Keratinocyte (primary cell): Measurements from ENCODE around the gene PCK1. TPM values are rescaled to one million over a fixed set of nuclear protein-coding genes. Genes with fewer than 3 reads are reported as not detected.

ENCODE experiments used
- DNase-seq: peaks from one replicate; pipeline ENCODE4 v3.0.0-alpha.2; 2011; ENCODE audit warnings: low read depth, missing footprints, low spot score
- FAIRE-seq: peaks from 2 replicates; lab custom pipeline; 2011; peaks lifted over from hg19 to GRCh38; lab: Jason Lieb, UNC
- H2AFZ ChIP-seq: 2 replicates; pipeline ENCODE4 v1.6.0; 2012; ENCODE audit warnings: low read length, control low read depth, inconsistent platforms; ENCODE audit not compliant: control insufficient read depth
- H3K27ac ChIP-seq: 2 replicates; pipeline ENCODE4 v1.5.1; 2011; ENCODE audit warnings: low read length; ENCODE audit not compliant: control insufficient read depth, insufficient read depth
- H3K27me3 ChIP-seq: 3 replicates; pipeline ENCODE4 v1.6.0; 2011; ENCODE audit warnings: low read length; ENCODE audit not compliant: control insufficient read depth, insufficient read depth; ENCODE audit errors: extremely low read depth
- H3K36me3 ChIP-seq, 2 experiments: 2 replicates in 1 of 2; 3 replicates in 1 of 2; pipeline ENCODE4 v1.5.1; 2011; ENCODE audit warnings: low read length in 2 of 2, mild to moderate bottlenecking in 1 of 2; ENCODE audit not compliant: control insufficient read depth in 2 of 2, insufficient read depth in 2 of 2; ENCODE audit errors: extremely low read depth in 1 of 2
- H3K4me1 ChIP-seq: 3 replicates; pipeline ENCODE4 v1.5.1; 2011; ENCODE audit warnings: low read length; ENCODE audit not compliant: control insufficient read depth, insufficient read depth; ENCODE audit errors: extremely low read depth
- H3K4me2 ChIP-seq: 3 replicates; pipeline ENCODE4 v1.6.0; 2011; ENCODE audit warnings: low read depth, low read length; ENCODE audit not compliant: control insufficient read depth, insufficient read depth; ENCODE audit errors: extremely low read depth
- H3K4me3 ChIP-seq, 3 experiments: fragments of 200-600 bp in 1 of 3; sonication (generic) in 1 of 3; 2 replicates in 2 of 3; 3 replicates in 1 of 3; pipeline ENCODE4 v1.5.1; 2011 to 2016; ENCODE audit warnings: low read length in 3 of 3, mild to moderate bottlenecking in 3 of 3, control low read depth in 2 of 3, inconsistent platforms in 1 of 3, low read depth in 1 of 3, mixed read lengths in 1 of 3, mixed run types in 1 of 3, moderate library complexity in 1 of 3; ENCODE audit not compliant: control insufficient read depth in 2 of 3, insufficient read depth in 2 of 3; ENCODE audit errors: extremely low read depth in 1 of 3
- H3K79me2 ChIP-seq: 2 replicates; pipeline ENCODE4 v1.6.0; 2012; ENCODE audit warnings: low read length; ENCODE audit not compliant: control insufficient read depth, insufficient read depth
- H3K9ac ChIP-seq: 3 replicates; pipeline ENCODE4 v1.6.0; 2011; ENCODE audit warnings: low read length; ENCODE audit not compliant: control insufficient read depth, insufficient read depth; ENCODE audit errors: extremely low read depth
- H3K9me1 ChIP-seq: 3 replicates; pipeline ENCODE4 v1.6.0; 2011; ENCODE audit warnings: low read length; ENCODE audit not compliant: control insufficient read depth, insufficient read depth; ENCODE audit errors: extremely low read depth
- H3K9me3 ChIP-seq: 2 replicates; pipeline ENCODE4 v1.5.1; 2012; ENCODE audit warnings: low read depth, low read length; ENCODE audit not compliant: control insufficient read depth
- H4K20me1 ChIP-seq: 3 replicates; pipeline ENCODE4 v1.6.0; 2011; ENCODE audit warnings: low read length; ENCODE audit not compliant: control insufficient read depth, insufficient read depth; ENCODE audit errors: extremely low read depth
- EZH2 ChIP-seq: IDR thresholded peaks from one replicate; pipeline ENCODE4 v1.6.1; 2012; ENCODE audit warnings: inconsistent platforms, mild to moderate bottlenecking, low read length, moderate library complexity
- dilution Hi-C: fragments of 300-500 bp; cut with MboI; formaldehyde crosslinking; loops from one replicate; pipeline ENCODE4 v1.7.0; 2020; ENCODE audit warnings: low sequenced_read_pairs; ENCODE audit not compliant: extremely low pct_ligation_motif_present
- polyA plus RNA-seq, 5 experiments: library from polyadenylated mRNA; depleted of rRNA in 3 of 5; stranded (reverse) in 3 of 5; stranded (forward) in 1 of 5; unstranded in 1 of 5; fragments of >200 nt; gene quantifications; 1 replicate in 1 of 5; 2 replicates in 3 of 5; 3 replicates in 1 of 5; pipeline versions ENCODE4 v1.2.1 to v1.2.3, GENCODE V29; 2011 to 2012; ENCODE audit warnings: missing spikeins in 2 of 5, low read depth in 1 of 5, low replicate concordance in 1 of 5
- TF ChIP-seq, protein P1 (sequence below), 3 experiments: IDR thresholded peaks in 1 of 3; conservative IDR thresholded peaks in 1 of 3; optimal IDR thresholded peaks in 1 of 3; 2 replicates in 2 of 3; 3 replicates in 1 of 3; pipeline versions ENCODE3 to v1.5.1; 2011; ENCODE audit warnings: low read length in 3 of 3, mild to moderate bottlenecking in 3 of 3, moderate library complexity in 2 of 3, control low read depth in 1 of 3, inconsistent platforms in 1 of 3; ENCODE audit not compliant: insufficient read depth in 2 of 3; ENCODE audit errors: extremely low read depth in 1 of 3

The PCK1 gene
- polyA plus RNA-seq, 1 donor (not counting 4 experiments of a cell fraction or from before 2014, with no cell fraction given), result not detected

DNA sequence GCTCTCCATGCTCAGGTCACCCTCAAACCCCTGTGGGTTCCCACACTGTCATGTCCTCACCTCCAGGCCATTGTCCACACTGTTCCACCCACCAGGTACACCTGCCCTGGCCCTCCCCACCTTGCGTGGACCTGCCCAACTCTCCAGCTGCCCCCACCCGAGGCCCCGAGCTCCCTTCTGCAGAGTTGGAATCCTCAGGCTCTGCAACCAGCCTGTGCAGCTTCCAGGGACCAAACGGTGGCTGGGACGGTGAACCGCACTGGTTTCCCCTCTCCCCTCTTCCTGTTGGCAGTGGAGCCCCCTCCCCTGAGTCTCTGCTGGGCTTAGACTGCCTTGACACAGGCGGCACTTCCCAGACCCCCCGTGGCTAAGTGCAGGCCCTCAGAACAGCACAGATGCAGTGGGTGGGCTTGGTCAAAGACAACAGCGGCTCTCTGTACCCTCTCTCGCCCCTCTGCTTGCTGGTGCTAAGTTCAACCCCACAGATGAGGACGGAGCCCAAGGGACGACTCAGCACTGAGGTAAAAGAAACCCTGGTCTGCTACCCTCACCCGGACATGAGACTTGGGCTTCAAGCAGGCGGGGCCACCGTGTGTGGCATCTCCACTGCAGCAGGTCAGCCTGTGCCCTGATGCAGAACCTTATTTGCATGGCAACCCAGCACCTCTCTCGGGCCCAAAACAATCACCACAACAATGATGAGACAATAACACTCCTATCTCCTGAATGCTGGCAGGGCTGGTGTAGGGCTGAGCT, 48.4 kb downstream of the PCK1 start:
- Histone ChIP-seq H3K4me2 (no peak overlapping the region), H3K9me1 (no peaks in the 10 kb centered on the region), H3K9ac (no peak overlapping the region), H3K27ac (no peak overlapping the region), H3K4me3 (no peak overlapping the region), H3K4me1 (no peaks in the 10 kb centered on the region), H3K79me2 (no peaks in the 10 kb centered on the region), H4K20me1 (peaks cover 2% of the 10 kb centered on the region), H3K36me3 (no peaks in the 10 kb centered on the region), H3K9me3 (no peaks in the 10 kb centered on the region), H2AFZ (no peak overlapping the region), H3K27me3 (peaks cover 56% of the 10 kb centered on the region)
- dilution Hi-C loops, result loop anchor here (25.0 kb wide), 1 partner anchor 578 kb away; no protein-coding TSS in a partner anchor
- TF ChIP-seq EZH2, result no peak
- TF ChIP-seq, protein P1, sequence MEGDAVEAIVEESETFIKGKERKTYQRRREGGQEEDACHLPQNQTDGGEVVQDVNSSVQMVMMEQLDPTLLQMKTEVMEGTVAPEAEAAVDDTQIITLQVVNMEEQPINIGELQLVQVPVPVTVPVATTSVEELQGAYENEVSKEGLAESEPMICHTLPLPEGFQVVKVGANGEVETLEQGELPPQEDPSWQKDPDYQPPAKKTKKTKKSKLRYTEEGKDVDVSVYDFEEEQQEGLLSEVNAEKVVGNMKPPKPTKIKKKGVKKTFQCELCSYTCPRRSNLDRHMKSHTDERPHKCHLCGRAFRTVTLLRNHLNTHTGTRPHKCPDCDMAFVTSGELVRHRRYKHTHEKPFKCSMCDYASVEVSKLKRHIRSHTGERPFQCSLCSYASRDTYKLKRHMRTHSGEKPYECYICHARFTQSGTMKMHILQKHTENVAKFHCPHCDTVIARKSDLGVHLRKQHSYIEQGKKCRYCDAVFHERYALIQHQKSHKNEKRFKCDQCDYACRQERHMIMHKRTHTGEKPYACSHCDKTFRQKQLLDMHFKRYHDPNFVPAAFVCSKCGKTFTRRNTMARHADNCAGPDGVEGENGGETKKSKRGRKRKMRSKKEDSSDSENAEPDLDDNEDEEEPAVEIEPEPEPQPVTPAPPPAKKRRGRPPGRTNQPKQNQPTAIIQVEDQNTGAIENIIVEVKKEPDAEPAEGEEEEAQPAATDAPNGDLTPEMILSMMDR (optimal IDR thresholded peaks at IDR 0.05 in 1 of 3, IDR thresholded peaks at IDR 0.05 in 1 of 3, conservative IDR thresholded peaks at IDR 0.05 in 1 of 3; ENCODE audit: extremely low read depth in 1 of 3, insufficient read depth in 2 of 3, low read length in 3 of 3), result no peak
- FAIRE-seq (no peak), DNase-seq (no peak)

DNA sequence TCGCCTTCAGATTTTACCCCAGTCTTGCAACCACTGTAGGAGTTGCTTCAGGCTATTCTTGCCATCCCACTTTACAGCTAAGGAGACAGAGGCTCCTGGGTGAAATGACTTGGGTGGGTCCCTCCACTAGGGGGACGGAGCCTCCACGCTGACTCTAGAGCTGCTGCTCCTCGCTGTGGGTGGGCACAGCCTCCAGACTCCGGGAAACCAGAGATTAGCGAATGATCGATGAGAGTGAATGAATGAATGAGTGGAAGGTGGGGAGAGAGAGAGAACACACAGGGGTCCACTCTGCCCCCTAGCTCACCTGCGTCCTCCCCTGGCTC, 48.9 kb downstream of the PCK1 start:
- no peak for TF ChIP-seq EZH2
- TF ChIP-seq, protein P1 (optimal IDR thresholded peaks at IDR 0.05 in 1 of 3, IDR thresholded peaks at IDR 0.05 in 1 of 3, conservative IDR thresholded peaks at IDR 0.05 in 1 of 3; ENCODE audit: extremely low read depth in 1 of 3, insufficient read depth in 2 of 3, low read length in 3 of 3), result no peak
- H3K4me1 ChIP-seq, result no peaks in the 10 kb centered on the region
- peaks cover 2% of the 10 kb centered on the region for H4K20me1 ChIP-seq
- dilution Hi-C loops, result loop anchor here (25.0 kb wide), 1 partner anchor 577 kb away; no protein-coding TSS in a partner anchor
- FAIRE-seq, result no peak
- H3K27me3 ChIP-seq, result peaks cover 53% of the 10 kb centered on the region
- no peak overlapping the region for H3K4me3 ChIP-seq
- no peak overlapping the region for H3K4me2 ChIP-seq
- no peaks in the 10 kb centered on the region for H3K9me3 ChIP-seq
- no peaks in the 10 kb centered on the region for H3K36me3 ChIP-seq
- H3K9ac ChIP-seq, result no peak overlapping the region
- H3K27ac ChIP-seq, result no peak overlapping the region
- no peak for DNase-seq
- no peaks in the 10 kb centered on the region for H3K79me2 ChIP-seq
- no peak overlapping the region for H2AFZ ChIP-seq
- H3K9me1 ChIP-seq, result no peaks in the 10 kb centered on the region
